T-helper 17 cell (primary cell): ENCODE results near the gene GOLIM4. TPM values are rescaled to one million over a fixed set of nuclear protein-coding genes. Genes with fewer than 3 reads are reported as not detected.
"Not testable (repeated sequence)": the region's sequence is repeated elsewhere in the genome, so short reads cannot be mapped to it uniquely, and the experiment has no call there.

Experiments used
- ATAC-seq: fragments of 150-1000 bp; cut with Tn5 transposase; 2 replicates; pipeline ENCODE4 v1.10.0; 2021; ENCODE audit warnings: mild to moderate bottlenecking, moderate library complexity
- DNase-seq, 3 donors: peaks; one replicate each; pipeline versions ENCODE4 v3.0.0 to v3.0.0-alpha.2; 2020 to 2021
- H3K9me3 ChIP-seq: one replicate; pipeline ENCODE4 v1.7.0; 2013; ENCODE audit warnings: low read length, mild to moderate bottlenecking; ENCODE audit not compliant: control insufficient read depth, poor library complexity, severe bottlenecking
- H3K27ac Mint-ChIP-seq: one replicate; pipeline ENCODE4 v1.8.0; 2022; ENCODE audit warnings: mild to moderate bottlenecking, moderate library complexity, mixed read lengths
- H3K27me3 Mint-ChIP-seq: one replicate; pipeline ENCODE4 v1.8.0; 2022; ENCODE audit warnings: mixed read lengths
- H3K36me3 Mint-ChIP-seq: one replicate; pipeline ENCODE4 v1.8.0; 2022; ENCODE audit warnings: low read depth, mixed read lengths
- H3K4me1 Mint-ChIP-seq: one replicate; pipeline ENCODE4 v1.8.0; 2022; ENCODE audit warnings: mild to moderate bottlenecking, mixed read lengths
- H3K4me3 Mint-ChIP-seq: one replicate; pipeline ENCODE4 v1.8.0; 2022; ENCODE audit warnings: mild to moderate bottlenecking, moderate library complexity, mixed read lengths
- total RNA-seq, 4 donors: library from RNA in 2 of 4; stranded (reverse) in 2 of 4; gene quantifications; one replicate each; pipeline ENCODE4 v1.2.3 and lab custom pipeline; 2022 to 2026

Gene GOLIM4, protein sequence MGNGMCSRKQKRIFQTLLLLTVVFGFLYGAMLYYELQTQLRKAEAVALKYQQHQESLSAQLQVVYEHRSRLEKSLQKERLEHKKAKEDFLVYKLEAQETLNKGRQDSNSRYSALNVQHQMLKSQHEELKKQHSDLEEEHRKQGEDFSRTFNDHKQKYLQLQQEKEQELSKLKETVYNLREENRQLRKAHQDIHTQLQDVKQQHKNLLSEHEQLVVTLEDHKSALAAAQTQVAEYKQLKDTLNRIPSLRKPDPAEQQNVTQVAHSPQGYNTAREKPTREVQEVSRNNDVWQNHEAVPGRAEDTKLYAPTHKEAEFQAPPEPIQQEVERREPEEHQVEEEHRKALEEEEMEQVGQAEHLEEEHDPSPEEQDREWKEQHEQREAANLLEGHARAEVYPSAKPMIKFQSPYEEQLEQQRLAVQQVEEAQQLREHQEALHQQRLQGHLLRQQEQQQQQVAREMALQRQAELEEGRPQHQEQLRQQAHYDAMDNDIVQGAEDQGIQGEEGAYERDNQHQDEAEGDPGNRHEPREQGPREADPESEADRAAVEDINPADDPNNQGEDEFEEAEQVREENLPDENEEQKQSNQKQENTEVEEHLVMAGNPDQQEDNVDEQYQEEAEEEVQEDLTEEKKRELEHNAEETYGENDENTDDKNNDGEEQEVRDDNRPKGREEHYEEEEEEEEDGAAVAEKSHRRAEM
- total RNA-seq: 1 to 10 TPM; 1.0 to 1.5 TPM
- total RNA-seq (lab: John Stamatoyannopoulos, UW): 2.1 to 6.3 reads per million in 2 donors

DNA sequence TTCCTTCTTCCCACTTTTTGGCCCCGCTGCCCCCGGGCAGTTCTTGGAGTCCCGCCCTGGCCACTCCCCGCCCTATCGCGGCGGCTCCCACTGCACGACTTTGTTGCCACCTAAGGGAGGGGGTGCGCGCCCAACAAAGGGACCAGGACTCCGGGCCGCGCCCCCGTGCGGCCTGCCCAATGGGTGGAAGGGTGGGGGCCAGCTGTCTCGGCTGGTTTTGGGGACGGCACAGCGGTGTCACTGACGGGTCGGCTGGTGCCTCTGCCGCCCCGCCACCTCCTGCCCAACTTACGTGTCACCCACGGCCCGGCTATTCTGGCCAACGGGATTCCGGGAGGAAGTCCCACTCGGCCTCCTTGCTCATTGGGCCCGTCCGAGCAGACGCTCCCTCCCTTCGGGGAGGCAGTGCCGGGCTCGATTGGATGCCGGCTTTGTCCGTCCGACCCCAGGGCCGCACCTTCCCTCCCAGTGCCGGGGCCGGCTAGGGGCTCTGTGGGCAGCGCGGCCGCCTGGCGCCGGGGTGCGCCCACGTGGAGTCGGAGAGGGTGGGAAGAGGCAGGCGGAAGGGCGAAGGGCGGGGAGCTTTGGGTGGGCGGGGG lies at the start of gene GOLIM4:
TSS of gene GOLIM4 (minus strand) at position 314 of the 599 bp plus-strand sequence. CDS start 639 bp downstream, outside the sequence.
- H3K36me3 Mint-ChIP-seq: no peaks in the 10 kb centered on the region
- H3K27ac Mint-ChIP-seq: peak within 1 kb of the TSS; percentile 14
- H3K4me1 Mint-ChIP-seq: peaks cover 4% of the 10 kb centered on the region
- peak; percentile 8 to 16 (median 10) for DNase-seq
- peak; percentile 69 for ATAC-seq
- H3K9me3 ChIP-seq: no peaks in the 10 kb centered on the region
- peak within 1 kb of the TSS; percentile 86 for H3K4me3 Mint-ChIP-seq
- peaks cover 45% of the 10 kb centered on the region for H3K27me3 Mint-ChIP-seq

DNA sequence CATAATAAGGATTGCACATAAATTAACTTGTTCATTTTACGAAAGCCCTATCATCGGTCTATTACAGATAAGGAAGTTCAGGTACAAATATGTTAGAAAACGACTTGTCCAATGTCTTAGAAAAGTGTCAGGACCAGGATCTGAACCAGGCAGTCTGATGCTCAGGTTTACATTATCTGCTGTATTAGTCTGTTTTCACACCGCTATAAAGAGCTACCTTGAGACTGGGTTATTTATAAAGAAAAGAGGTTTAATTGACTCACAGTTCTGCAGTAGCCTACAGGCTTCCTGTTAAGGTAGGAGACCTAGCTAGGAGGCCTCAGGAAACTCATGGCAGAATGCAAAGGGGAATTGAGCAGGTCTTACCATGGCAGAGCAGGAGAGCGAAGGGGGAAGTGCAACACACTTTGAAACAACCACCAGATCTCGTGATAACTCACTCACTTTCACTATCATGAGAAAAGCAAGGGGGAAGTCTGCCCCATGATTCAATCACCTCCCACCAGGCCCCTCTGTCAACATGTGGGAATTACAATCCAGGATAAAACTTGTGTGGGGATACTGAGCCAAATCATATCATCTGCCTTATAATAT lies 45.8 kb upstream of the GOLIM4 start:
- DNase-seq: no peak
- no peak overlapping the region for H3K4me3 Mint-ChIP-seq
- H3K27ac Mint-ChIP-seq: no peak overlapping the region
- no peaks in the 10 kb centered on the region for H3K9me3 ChIP-seq
- H3K4me1 Mint-ChIP-seq: no peaks in the 10 kb centered on the region
- ATAC-seq: no peak
- H3K27me3 Mint-ChIP-seq: no peaks in the 10 kb centered on the region
- no peaks in the 10 kb centered on the region for H3K36me3 Mint-ChIP-seq

DNA sequence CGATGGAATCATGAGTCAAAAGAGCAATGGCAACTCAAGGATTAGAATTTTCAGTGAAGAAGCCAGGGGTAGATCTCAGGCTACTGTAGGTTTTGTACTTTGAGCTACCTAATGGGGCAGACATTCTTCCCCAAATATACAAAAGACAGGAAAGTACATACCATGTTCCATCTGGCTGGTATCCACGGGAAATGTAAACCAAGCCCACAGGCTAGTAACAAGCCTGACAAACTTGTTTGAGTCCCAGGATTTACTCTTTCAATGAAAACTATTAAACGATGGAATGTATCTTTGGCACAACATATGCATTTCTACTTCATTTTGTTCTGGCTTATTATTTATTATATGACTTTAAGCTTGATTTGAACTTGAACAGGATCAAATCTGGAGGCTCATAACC lies 44.2 kb upstream of the GOLIM4 start:
- ATAC-seq (no peak), DNase-seq (no peak)
- H3K4me1 Mint-ChIP-seq: no peaks in the 10 kb centered on the region
- H3K36me3 Mint-ChIP-seq: no peaks in the 10 kb centered on the region
- no peak overlapping the region for H3K27ac Mint-ChIP-seq
- H3K9me3 ChIP-seq: no peaks in the 10 kb centered on the region
- H3K4me3 Mint-ChIP-seq: no peak overlapping the region
- no peaks in the 10 kb centered on the region for H3K27me3 Mint-ChIP-seq

DNA sequence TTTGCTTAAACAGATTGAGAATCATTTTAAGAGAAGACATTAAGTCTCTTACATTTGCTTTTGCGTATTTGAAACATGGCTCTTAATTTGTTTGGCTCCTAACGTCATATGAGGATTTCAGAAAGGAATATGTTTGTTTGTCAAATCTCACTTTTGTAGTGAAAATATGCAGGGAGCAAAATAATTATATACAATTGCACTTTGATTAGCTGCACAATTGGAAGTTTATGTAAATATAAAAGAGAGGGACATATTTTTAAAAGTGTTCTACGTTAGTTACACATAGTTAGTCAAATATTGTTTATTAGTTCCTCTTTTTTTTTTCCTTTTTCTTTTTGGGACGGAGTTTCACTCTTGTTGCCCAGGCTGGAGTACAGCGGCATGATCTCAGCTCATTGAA lies 42.7 kb upstream of the GOLIM4 start:
- DNase-seq: no peak
- H3K9me3 ChIP-seq: no peaks in the 10 kb centered on the region
- Mint-ChIP-seq H3K4me1 (no peaks in the 10 kb centered on the region), H3K27me3 (no peaks in the 10 kb centered on the region), H3K36me3 (no peaks in the 10 kb centered on the region), H3K4me3 (no peak overlapping the region), H3K27ac (no peak overlapping the region)
- ATAC-seq: no peak

DNA sequence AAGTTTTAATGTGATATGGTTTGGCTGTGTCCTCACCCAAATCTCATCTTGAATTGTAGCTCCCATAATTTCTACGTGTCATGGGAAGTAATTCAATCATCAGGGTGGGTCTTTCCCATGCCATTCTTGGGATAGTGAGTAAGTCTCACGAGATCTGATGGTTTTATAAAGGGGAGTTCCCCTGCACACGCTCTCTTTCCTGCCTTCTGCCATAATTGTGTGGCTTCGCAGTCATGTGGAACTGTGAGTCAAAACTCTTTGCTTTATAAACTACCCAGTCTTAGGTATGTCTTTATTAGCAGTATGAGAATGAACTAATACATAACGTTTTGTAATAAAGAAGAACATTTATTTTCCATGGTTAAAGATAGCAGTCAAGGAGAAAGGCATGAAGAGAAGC lies 39.2 kb upstream of the GOLIM4 start:
- Mint-ChIP-seq H3K36me3 (no peaks in the 10 kb centered on the region), H3K27ac (no peak overlapping the region), H3K27me3 (no peaks in the 10 kb centered on the region), H3K4me3 (no peak overlapping the region), H3K4me1 (no peaks in the 10 kb centered on the region)
- no peak for ATAC-seq
- no peaks in the 10 kb centered on the region for H3K9me3 ChIP-seq
- DNase-seq: no peak

DNA sequence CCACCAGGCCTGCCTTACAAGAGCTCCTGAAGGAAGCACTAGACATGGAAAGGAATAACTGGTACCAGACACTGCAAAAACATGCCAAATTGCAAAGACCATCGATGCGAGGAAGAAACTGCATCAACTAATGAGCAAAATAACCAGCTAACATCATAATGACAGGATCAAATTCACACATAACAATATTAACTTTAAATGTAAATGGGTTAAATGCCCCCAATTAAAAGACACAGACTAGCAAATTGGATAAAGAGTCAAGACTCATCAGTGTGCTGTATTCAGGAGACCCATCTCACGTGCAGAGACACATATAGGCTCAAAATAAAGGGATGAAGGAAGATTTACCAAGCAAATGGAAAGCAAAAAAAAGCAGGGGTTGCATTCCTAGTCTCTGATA lies 34.5 kb upstream of the GOLIM4 start:
- DNase-seq, H3K27ac Mint-ChIP-seq, H3K9me3 ChIP-seq, ATAC-seq, H3K4me1 Mint-ChIP-seq, H3K36me3 Mint-ChIP-seq, H3K4me3 Mint-ChIP-seq: not testable (repeated sequence)
- H3K27me3 Mint-ChIP-seq: peaks cover 15% of the 10 kb centered on the region

DNA sequence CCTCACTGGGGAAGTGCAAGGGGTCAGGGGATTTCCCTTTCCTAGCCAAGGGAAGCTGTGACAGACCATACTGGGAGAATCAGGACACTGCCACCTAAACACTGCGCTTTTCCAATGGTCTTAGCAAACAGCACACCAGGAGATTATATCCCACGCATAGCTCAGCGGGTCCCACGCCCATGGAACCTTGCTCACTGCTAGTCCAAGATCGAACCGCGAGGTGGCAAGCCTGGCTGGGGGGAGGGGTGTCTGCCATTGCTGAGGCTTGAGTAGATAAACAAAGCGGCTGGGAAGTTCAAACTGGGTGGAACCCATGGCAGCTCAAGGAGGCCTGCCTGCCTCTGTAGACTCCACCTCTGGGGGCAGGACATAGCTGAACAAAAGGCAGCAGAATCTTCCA lies 32.7 kb upstream of the GOLIM4 start:
- H3K4me1 Mint-ChIP-seq, DNase-seq, ATAC-seq, H3K27ac Mint-ChIP-seq, H3K36me3 Mint-ChIP-seq, H3K4me3 Mint-ChIP-seq, H3K9me3 ChIP-seq: not testable (repeated sequence)
- peaks cover 20% of the 10 kb centered on the region for H3K27me3 Mint-ChIP-seq

DNA sequence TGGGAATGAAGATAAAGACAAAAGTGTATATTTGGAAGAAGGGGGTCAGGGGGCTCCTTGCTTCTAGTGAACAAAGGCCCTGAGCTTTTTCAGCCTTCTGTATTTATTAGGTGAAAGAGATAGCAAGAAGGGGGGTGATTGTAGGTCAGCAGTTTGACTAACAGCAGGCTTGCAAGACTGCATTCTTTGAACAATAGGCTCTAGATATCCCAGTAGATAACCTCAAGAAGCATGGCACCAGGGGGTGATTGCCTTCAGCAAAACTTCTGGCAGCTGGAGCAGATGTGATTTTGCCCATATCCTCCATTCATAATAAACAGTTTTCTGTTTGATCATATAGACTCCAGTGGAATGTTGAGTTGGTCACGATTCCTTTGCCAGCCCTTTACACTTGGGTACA lies 31.7 kb upstream of the GOLIM4 start:
- no peak overlapping the region for H3K4me3 Mint-ChIP-seq
- peaks cover 20% of the 10 kb centered on the region for H3K27me3 Mint-ChIP-seq
- H3K36me3 Mint-ChIP-seq: no peaks in the 10 kb centered on the region
- H3K9me3 ChIP-seq: no peaks in the 10 kb centered on the region
- no peak for DNase-seq
- no peak overlapping the region for H3K27ac Mint-ChIP-seq
- ATAC-seq: no peak
- no peaks in the 10 kb centered on the region for H3K4me1 Mint-ChIP-seq

DNA sequence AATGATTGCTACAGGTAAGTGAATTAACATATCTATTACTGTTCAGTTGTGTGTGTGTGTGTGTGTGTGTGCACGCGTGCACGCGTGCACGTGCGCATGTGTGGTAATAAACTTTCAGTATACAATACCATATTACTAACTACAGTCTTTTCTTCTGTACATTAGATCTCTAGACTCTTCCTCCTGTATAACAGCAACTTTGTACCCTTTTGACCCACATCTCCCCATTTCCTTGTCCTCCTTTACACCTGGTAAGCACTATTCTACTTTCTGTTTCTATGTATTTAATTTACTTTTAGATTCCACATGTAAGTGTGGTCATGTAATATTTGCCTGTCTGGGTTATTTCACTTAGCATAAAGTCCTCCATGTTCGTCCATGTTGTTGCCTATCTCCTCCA lies 29.1 kb upstream of the GOLIM4 start:
- Mint-ChIP-seq H3K27me3 (peaks cover 19% of the 10 kb centered on the region), H3K27ac (no peak overlapping the region), H3K4me1 (no peaks in the 10 kb centered on the region), H3K36me3 (no peaks in the 10 kb centered on the region), H3K4me3 (no peak overlapping the region)
- no peak for ATAC-seq
- no peaks in the 10 kb centered on the region for H3K9me3 ChIP-seq
- DNase-seq: no peak

DNA sequence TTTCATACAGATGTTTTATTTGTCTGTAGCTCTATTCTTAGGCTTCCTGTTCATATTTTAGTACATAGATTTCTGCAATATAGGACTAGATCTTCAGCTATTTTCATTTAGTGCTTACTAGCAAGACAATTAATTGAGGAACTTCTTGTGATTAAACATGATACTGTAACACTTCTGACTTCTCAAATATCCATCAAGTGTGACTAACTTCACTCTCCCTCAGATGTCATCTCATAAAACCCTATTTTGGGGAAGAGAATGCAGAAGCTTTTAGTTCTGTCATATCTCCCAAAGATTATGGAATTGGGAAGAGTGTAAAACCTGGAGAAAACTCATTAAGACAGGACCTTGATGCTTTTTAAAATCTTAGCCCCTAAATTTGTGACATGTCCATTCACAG lies 28.6 kb upstream of the GOLIM4 start:
- no peak overlapping the region for H3K27ac Mint-ChIP-seq
- no peaks in the 10 kb centered on the region for H3K9me3 ChIP-seq
- no peak overlapping the region for H3K4me3 Mint-ChIP-seq
- peaks cover 14% of the 10 kb centered on the region for H3K27me3 Mint-ChIP-seq
- H3K36me3 Mint-ChIP-seq: no peaks in the 10 kb centered on the region
- no peaks in the 10 kb centered on the region for H3K4me1 Mint-ChIP-seq
- DNase-seq: no peak
- no peak for ATAC-seq

DNA sequence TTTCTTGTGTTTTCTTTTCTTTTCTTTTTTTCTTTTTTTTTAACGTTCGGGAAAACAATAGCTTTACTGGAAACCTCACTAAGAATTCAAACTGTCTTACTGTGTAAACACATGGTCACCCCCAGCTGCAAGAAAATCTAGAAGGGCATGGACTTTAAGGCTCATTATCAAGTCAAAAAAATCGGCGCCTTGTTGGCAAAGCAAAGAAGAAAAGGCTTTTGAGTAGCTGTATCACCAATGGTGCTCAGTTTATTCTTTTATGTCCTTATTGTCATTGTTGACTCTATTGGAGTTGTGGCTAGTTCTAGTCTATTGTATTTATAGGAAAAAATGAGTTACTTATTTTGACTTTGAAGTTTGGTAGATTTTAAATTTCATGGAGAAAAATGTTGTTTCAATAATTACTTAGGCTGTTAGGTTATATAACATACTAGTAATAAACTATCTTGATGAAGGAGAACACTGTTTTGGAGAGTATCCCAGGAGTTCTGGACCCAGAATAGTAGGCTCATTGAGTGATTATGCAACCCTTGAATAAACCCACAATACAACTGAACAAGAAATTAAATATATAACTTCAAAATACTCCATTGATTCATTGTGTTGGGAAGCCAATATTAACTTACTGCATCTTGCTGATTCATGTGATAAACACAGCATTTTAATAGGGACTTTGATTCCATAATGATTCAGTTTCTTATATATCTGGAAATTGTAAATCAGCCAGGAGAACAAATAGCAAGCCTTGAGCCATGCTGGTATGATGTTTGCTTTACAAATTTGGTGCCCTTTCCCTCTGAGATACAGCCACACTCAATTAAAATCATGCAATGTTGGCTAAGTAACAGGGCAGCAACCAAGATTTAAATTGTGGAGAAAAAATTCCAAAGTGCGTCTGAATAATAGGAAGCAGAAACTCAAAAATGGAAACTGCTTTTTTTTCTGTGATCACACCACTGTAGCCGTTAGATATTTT lies 27.8 kb upstream of the GOLIM4 start:
- no peaks in the 10 kb centered on the region for H3K9me3 ChIP-seq
- DNase-seq: no peak
- no peak for ATAC-seq
- no peaks in the 10 kb centered on the region for H3K36me3 Mint-ChIP-seq
- no peak overlapping the region for H3K4me3 Mint-ChIP-seq
- H3K4me1 Mint-ChIP-seq: no peaks in the 10 kb centered on the region
- no peak overlapping the region for H3K27ac Mint-ChIP-seq
- peaks cover 11% of the 10 kb centered on the region for H3K27me3 Mint-ChIP-seq

DNA sequence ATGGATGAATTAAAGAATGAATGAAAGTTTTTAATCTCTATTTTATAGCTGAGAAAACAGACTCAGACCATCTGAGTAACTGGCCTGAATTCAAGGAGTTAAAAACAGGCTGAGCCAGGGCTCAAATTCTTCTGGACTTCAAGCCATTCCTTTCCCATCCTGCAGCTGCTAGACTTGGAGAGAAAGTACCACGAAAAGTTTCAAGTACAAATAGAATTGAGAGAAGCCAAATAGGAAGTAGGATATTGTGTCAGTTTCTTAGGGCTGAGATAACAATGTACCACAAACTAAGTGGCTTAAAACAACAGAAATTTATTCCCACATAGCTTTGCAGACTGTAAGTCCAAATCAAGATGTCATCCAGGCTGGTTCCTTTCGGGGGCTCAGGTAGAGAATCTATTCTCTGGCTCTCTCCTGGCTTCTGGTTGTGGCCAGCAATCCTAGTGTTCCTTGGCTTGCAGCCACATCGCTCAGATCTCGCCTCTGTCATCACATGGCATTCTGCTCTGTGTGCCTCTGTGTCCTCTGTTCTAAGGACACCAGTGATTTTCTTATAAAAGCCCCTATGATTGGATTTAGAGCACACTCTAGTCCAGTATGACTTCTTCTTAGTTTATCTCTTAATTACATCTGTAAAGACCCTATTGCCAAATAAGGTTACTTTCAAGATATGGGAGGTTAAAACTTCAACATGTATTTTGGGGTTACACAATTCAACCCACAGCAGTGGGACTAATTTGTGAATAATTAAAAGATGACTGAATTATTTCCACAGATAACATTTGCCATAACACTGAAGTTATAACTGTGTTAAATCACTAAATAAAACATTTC lies 25.7 kb upstream of the GOLIM4 start:
- no peak overlapping the region for H3K4me3 Mint-ChIP-seq
- no peak for DNase-seq
- peaks cover 11% of the 10 kb centered on the region for H3K27me3 Mint-ChIP-seq

More for the DNA sequence above, 25.7 kb upstream of the GOLIM4 start:
- ATAC-seq: no peak
- H3K9me3 ChIP-seq: no peaks in the 10 kb centered on the region
- no peak overlapping the region for H3K27ac Mint-ChIP-seq
- no peaks in the 10 kb centered on the region for H3K36me3 Mint-ChIP-seq
- no peaks in the 10 kb centered on the region for H3K4me1 Mint-ChIP-seq
